GM19035 (cell line): Measurements from ENCODE around the gene SLC22A17.
A peak's percentile ranks its signal among the peaks of the same experiment; 100 is the strongest.

Experiments
- ATAC-seq: cut with Tn5 transposase; IDR thresholded peaks from one replicate; pipeline ENCODE4 v1.9.1; 2021; ENCODE audit not compliant: unreplicated experiment

SLC22A17 gene

DNA sequence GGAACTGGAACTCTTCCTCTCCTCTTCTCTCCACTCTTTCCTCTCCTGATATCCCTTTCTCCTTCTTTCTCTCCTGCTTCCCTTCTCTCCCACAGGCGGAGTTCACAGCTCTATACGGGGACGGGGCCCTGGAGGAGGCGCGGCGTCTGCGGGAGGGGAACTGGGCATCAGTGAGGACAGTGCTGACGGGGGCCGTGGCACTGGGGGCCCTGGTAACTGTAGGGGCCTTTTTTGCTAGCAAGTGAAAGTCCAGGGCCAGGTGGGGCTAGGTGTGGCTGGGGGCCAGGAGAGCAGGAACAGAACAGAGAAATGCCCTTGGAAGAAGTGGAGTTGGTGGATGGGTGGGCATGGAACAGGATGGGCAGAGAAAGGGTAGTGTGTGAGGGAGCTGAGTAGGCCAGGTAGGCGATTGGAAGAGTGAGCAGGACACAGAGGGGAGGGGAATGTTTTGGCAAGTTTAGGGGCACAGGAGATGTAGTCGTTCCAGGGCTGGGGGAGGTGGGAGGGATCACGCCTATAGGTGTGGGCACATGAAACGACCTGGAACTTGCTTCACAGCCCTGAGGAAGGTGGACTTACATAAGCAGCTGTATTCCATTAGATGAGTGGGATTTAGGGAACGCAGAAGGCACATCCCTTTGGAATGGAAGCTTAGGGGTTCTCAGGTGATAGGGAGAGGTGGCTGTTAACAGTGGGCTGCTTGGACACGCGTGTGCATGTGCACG lies 43.8 kb downstream of the SLC22A17 start:
- ATAC-seq, result no peak

DNA sequence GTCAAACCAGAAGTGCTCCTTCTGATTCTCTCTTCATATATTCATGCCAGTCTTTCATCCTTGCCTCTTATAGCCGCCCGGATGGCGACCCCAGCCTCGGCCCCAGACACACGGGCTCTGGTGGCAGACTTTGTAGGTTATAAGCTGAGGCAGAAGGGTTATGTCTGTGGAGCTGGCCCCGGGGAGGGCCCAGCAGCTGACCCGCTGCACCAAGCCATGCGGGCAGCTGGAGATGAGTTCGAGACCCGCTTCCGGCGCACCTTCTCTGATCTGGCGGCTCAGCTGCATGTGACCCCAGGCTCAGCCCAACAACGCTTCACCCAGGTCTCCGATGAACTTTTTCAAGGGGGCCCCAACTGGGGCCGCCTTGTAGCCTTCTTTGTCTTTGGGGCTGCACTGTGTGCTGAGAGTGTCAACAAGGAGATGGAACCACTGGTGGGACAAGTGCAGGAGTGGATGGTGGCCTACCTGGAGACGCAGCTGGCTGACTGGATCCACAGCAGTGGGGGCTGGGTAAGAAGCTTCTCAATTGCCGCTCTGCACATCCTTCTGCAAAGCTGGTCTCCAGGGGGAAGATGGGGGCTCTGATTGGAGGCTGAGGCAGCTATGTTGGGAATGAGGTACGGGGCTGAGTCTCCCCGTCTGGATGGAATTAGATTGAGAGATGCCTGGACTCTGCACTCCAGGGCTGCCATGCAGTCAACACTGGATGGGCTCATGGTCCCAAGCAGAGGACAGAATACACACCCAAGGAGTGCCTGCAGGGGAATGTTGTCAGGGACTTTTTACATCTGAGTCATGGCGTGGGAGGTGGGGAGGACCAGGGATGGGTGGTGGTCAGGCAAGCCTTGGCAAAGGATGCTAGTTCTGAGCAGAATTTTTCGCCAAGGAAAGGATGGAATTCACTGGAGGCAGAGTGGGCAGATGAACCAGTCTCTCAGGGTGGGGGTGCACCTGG lies 44.7 kb downstream of the SLC22A17 start:
- ATAC-seq, result no peak

DNA sequence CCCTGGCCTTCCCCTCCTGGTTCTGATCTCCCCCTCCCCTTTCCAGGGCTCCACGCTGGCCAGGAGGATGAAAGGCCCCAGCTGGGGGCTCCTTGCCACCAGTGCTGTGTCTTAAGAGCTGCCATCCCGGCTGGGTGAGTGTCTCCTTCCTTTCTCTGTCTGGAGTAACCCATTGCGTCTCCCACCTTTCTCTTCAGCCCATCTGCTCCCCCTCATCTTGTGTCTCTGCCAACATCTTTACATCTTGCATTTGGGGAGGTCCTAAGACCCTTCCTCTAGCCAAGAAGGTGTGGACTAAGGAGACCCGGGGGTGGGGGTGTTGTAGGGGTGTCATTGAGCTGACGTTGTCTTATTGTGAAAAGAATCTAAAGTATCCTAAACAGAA lies 45.5 kb downstream of the SLC22A17 start:
- no peak for ATAC-seq

- ATAC-seq, result no peak
Observed at GRCh38 chr14:23306412-23307145, 46.1 kb downstream of the SLC22A17 start, which contains the start of gene BCL2L2. Gene BCL2L2 (plus strand): TSS chr14:23306833. CDS start chr14:23307768, 935 bp downstream.

DNA sequence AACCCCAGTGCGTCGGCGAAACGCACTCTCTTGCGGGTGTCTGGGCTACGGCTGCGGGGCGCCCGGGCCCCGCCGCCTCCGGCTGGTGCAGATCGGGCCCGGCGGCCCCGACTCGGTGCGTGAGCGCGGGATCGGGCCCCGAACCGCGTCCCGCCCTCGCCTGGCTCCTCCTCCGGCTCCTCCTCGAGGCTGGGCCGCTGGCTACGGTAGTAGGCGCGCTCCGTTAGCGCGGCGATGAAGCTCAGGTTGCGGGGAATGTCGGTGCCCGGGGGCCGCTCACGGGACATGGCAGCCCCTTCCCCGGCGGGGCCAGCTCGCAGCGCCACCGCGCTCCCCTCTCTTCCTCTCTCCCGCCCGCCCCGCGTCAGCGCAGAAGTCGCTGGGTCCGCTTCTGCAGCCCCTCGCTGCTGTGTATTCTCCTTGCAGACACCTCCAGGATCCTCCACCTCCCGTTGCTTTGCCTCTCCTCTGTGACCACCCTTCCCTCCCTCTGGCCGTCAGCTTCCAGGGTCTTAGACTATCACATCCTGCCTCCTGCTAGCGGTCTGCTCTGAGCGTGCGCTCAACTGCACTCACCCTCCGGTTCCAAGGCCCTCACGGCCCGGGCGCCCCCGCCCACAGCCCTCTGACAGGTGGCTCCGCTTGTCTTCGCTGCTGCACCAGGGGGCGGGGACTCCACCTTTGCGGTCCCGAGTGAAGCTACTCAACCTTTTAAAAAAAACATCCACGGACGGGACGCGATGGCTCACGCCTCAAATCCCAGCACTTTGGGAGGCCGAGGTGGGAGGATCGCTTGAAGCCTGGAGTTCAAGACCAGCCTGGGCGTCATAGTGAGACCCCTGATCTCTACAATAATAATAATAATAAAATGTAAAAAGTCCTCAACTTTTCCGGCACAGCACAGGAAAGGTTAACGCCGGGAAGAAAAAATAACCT lies 50.1 kb downstream of the SLC22A17 start, which contains the start of gene PPP1R3E:
PPP1R3E (minus strand) TSS at position 570 of the 936 bp plus-strand sequence; CDS start at position 287, 283 bp downstream.
- peak; percentile 33 for ATAC-seq

- peak; percentile 15 for ATAC-seq
Observed at GRCh38 chr14:23301969-23302289, 50.8 kb downstream of the SLC22A17 start.

- ATAC-seq, result peak; percentile 75
Observed at GRCh38 chr14:23301288-23301968, 51.3 kb downstream of the SLC22A17 start.

DNA sequence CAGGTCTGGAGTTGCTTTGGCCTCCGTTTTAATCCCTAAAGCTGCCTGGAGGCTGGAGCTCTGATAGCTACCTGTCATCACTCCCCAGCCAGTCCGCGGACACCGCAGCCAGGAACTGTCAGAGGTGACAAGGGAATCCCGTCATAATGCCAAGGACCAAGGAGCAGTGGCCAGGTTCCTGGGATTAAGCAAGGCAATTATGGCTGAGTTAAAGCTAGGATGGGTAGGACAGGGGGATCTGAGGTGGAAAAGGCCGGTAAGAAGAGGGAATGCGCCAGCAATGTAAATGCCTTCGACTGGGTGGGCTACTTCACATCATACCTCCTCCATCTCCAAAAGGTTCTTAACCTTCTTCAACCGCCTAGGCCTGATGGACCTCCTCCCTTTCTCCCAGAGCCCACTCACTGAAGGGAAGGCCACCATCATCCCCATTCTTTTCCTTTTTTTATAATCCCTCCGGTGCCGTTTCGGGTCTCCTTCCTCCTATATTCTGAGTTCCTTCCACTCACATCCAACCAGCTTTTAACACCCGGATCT lies 51.9 kb downstream of the SLC22A17 start:
- ATAC-seq, result no peak

DNA sequence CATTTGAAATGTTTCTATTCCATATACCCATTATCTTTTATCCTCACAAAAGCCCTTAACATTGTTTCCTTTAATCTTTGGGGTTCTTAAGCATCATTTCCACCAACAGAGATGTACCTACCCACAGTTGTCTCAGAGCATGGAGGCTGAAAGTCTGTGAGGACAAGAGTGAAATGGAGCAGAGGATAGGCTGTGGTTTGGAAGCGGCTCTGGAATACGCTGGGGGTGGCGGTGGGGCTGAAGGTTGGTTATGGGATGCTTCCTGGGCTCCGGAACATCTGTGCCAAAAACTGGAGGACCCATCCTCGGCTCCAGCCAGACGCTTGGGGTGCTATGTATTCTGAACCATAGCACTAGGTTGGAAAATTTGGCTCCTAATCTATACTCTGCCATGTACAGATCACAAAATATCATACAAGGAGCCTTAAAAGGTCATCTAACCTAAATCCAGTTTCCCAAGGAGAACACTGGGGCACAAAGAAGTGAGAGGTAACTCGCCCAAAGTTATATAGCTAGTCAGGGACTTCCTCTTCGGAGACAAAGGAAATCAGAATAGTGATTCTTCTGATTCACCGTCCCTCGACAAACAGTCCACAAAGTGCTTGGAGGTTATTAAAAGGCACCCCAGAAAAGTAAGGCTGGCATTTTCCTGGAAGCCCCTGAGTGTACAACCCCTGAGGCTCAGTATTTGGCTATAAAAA lies 52.6 kb downstream of the SLC22A17 start:
- ATAC-seq, result no peak

DNA sequence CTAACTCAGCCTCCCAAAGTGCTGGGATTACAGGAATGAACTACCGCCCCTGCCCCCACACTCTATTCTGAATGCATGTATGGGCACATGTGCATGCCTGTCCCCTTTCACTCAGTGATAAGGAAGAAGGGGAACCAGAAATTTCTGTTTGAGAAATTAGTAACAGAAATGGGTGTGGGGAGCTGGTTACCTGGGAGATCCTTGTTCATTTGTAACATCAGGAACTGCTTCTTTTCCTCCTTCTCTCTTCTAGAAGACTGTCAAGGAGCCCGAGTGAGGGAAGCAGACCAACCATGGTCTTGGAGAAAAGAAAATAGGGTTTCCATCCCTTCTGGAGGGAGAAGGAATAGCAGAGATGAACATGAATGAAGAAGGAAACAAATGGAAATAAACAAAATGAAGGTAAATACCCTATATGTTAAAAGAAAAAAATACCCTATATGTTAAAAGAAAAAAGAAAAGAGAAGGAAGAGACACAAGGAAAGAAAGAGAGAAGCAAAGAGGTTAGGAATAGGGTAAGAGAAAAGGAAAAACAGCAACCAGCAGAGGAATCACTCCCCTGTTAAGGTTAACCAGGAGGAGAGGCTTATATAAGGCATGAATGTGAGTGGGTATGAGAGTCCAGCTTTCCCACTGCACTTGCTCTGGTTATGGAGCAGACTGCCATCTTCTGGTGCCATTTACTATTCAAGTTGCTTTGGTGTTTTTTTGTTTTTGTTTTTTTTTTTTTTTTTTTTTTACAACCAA lies 53.3 kb downstream of the SLC22A17 start:
- no peak for ATAC-seq

DNA sequence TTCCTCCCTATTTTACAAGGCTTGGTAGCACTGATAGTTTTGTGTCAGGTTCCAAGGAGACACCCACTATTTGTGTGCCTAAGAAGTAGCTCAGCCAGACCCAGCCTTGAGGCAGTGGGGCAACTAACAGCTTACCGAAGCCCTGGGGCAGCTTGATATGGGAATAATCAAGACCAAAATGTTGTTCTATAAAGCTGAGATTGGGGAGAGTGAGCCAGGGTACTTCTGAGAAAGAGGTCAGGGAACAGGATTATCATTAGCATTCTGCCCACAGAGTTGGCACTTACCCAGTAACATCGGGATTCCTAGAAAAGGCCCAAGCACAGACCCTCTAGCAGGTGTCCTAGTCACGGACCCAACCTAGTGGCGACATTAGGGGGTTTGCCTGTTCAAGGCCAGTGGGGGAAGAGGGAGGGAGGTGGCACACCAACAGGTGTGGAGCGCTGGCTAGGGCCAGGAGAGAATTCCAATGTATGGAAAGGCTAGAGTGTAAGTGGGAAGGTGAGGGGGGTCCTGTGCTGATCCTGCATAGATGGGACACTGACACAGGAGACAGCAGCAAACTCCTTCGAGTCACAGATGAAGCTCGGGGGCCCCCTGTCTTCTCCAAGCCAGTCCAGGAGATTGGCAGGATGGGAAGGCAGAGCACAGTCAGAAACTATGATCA lies 54.9 kb downstream of the SLC22A17 start:
- no peak for ATAC-seq

- ATAC-seq, result no peak
Observed at GRCh38 chr14:23297096-23297495, 55.6 kb downstream of the SLC22A17 start.
